ENCODE data around the gene R3HDM2. TPM values are rescaled to one million over a fixed set of nuclear protein-coding genes. Genes with fewer than 3 reads are reported as not detected.

R3HDM2 gene
- total and polyA plus RNA-seq, 2 of the 13 experiments (the other 11 are each of a cell fraction or from before 2014, with no cell fraction given) = 11.1 to 23.5 TPM

GRCh38 chr12:57368349-57369095 is 62.3 kb downstream of the R3HDM2 start:
- FAIRE-seq (peak; percentile 91), ATAC-seq (peak; percentile 93), DNase-seq (ENCODE audit: low spot score) (peak; percentile 90)
- H3K27me3 ChIP-seq (ENCODE audit: control insufficient read depth in 1 of 2, insufficient read depth in 2 of 2, low read length in 2 of 2) = no peaks in the 10 kb centered on the region
- TSS peak; percentile 81 for BruUV-seq (replicated peaks)
- H3K4me2 ChIP-seq (ENCODE audit: low read depth, low read length) = peak overlapping the region; percentile 71
- no peaks in the 10 kb centered on the region for H4K20me1 ChIP-seq (ENCODE audit: insufficient read depth, low read length)
- H3K9ac ChIP-seq (ENCODE audit: insufficient read depth, low read depth, low read length) = peak overlapping the region; percentile 2; the same call in 1 of the 2 replicates
- H3K79me2 ChIP-seq (ENCODE audit: insufficient read depth, low read length) = no peaks in the 10 kb centered on the region
- H3K36me3 ChIP-seq (replicated peaks in 1 of 2; ENCODE audit: control insufficient read depth in 1 of 2, insufficient read depth in 2 of 2, low read length in 2 of 2) = no peaks in the 10 kb centered on the region
- H3K9me3 ChIP-seq (ENCODE audit: low read length) = no peaks in the 10 kb centered on the region
- 24% methylated on average over 7 of the region's 7 CpGs for WGBS (ENCODE audit: low lambda C conversion rate)
- CTCF ChIA-PET (ENCODE audit: low intra/inter-chr PET ratio, low total read pairs) = interaction anchor here (1.3 kb wide), 1 partner anchor 85 kb away, joined by 4 read pairs; no protein-coding TSS in a partner anchor
- POLR2A ChIA-PET = interaction anchor here (1.0 to 2.9 kb wide), 9 partner anchors 14 to 643 kb away, joined by 3 to 13 read pairs (median 5); partner anchors contain the start of genes DDIT3, INHBC, INHBE and NACA
- H2AFZ ChIP-seq (ENCODE audit: low read length) = peak overlapping the region; percentile 20
- intact Hi-C loops (cut with micrococcal nuclease; ENCODE audit: unreplicated experiment) (loop anchor here (1.0 to 10.0 kb wide), 2 partner anchors 64 to 85 kb away; no protein-coding TSS in a partner anchor), in situ Hi-C loops (cut with HindIII; ENCODE audit: extremely low pct_ligation_motif_present, low pct_unique_long_range_greater_than_20kb) (no loop called here)
- peaks cover 43% of the 10 kb centered on the region for H3K4me1 ChIP-seq (ENCODE audit: insufficient read depth, low read length)
- H3K4me3 ChIP-seq (replicated peaks in 1 of 3; ENCODE audit: insufficient read depth in 1 of 3, low read depth in 2 of 3, low read length in 3 of 3) = peak overlapping the region; percentile 0 to 35 (median 29); a peak in 2 of 6 replicates
- H3K27ac ChIP-seq (ENCODE audit: extremely low read length, insufficient read depth, low read length) = peak overlapping the region; percentile 69
- TF ChIP-seq ZNF615 (CRISPR knock-in tag; IDR thresholded peaks at IDR 0.05; ENCODE audit: borderline replicate concordance) (no peak), ZUFSP (CRISPR knock-in tag; IDR thresholded peaks at IDR 0.05; ENCODE audit: borderline replicate concordance) (no peak), SYNCRIP (IDR thresholded peaks at IDR 0.05; ENCODE audit: insufficient read depth, low read depth, low read length) (no peak), ZFP90 (CRISPR knock-in tag; IDR thresholded peaks at IDR 0.05; ENCODE audit: borderline replicate concordance) (no peak), MEF2D (CRISPR knock-in tag; IDR thresholded peaks at IDR 0.05) (no peak), LCORL (IDR thresholded peaks at IDR 0.05) (no peak), LCORL (CRISPR knock-in tag; IDR thresholded peaks at IDR 0.05) (0 out of 2 replicates have a peak, but pooled peaks have one; percentile 52), EHMT2 (IDR thresholded peaks at IDR 0.05; ENCODE audit: borderline replicate concordance, low read depth, low read length) (peak; percentile 61; the same call in 1 of the 2 replicates), ARNT2 (CRISPR knock-in tag; IDR thresholded peaks at IDR 0.05; ENCODE audit: low read depth) (no peak), PHF21A (CRISPR knock-in tag; IDR thresholded peaks at IDR 0.05) (no peak), ZNF138 (CRISPR knock-in tag; IDR thresholded peaks at IDR 0.05; ENCODE audit: low read depth) (no peak), SMAD3 (CRISPR knock-in tag; IDR thresholded peaks at IDR 0.05) (no peak), HNF4A (CRISPR knock-in tag; IDR thresholded peaks at IDR 0.05) (peak; percentile 76), RFXANK (CRISPR knock-in tag; IDR thresholded peaks at IDR 0.05) (no peak), SKIL (CRISPR knock-in tag; IDR thresholded peaks at IDR 0.05; ENCODE audit: borderline replicate concordance) (no peak), ZNF562 (CRISPR knock-in tag; IDR thresholded peaks at IDR 0.05; ENCODE audit: borderline replicate concordance) (no peak), PTBP1 (IDR thresholded peaks at IDR 0.05; ENCODE audit: low read depth, low read length, poor library complexity, severe bottlenecking) (no peak), TFAP4 (IDR thresholded peaks at IDR 0.05; ENCODE audit: borderline replicate concordance, low read depth) (no peak)
